ENCODE measurements around the gene AK8.

- TF ChIP-seq CTCF (conservative IDR thresholded peaks at IDR 0.05; ENCODE audit: low read length) (no peak), EZH2phosphoT487 (IDR thresholded peaks at IDR 0.05; ENCODE audit: borderline replicate concordance, low read depth, low read length) (no peak)
Observed at GRCh38 chr9:132728497-132728896, 149.6 kb downstream of the AK8 start.

All from OCI-LY7 (cell line).